Right kidney (tissue), 1 donor: ENCODE measurements around the gene TGM1.

Source experiments
- DNase-seq: peaks from one replicate; pipeline ENCODE4 v3.0.0-alpha.2; 2016

Gene TGM1

GRCh38 chr14:24270537-24271133 lies 7.7 kb upstream of the TGM1 start:
- DNase-seq = no peak

GRCh38 chr14:24269910-24270536 lies 7.0 kb upstream of the TGM1 start:
- no peak for DNase-seq

- DNase-seq = no peak
Measured at GRCh38 chr14:24269368-24269767, 6.4 kb upstream of the TGM1 start.

- no peak for DNase-seq
Measured at GRCh38 chr14:24268225-24268624, 5.2 kb upstream of the TGM1 start.

GRCh38 chr14:24267516-24267915 lies 4.5 kb upstream of the TGM1 start:
- DNase-seq = no peak

GRCh38 chr14:24266344-24267244 lies 3.6 kb upstream of the TGM1 start:
- no peak for DNase-seq

- DNase-seq = no peak
Measured at GRCh38 chr14:24264298-24264697, 1.3 kb upstream of the TGM1 start.

GRCh38 chr14:24263848-24264247 lies 871 bp upstream of the TGM1 start:
- DNase-seq = no peak

GRCh38 chr14:24261969-24262327 lies 1.0 kb downstream of the TGM1 start:
- DNase-seq = no peak

- DNase-seq = no peak
Measured at GRCh38 chr14:24261256-24261968, 1.6 kb downstream of the TGM1 start.

GRCh38 chr14:24260780-24261157 lies 2.2 kb downstream of the TGM1 start:
- DNase-seq = no peak

GRCh38 chr14:24260026-24260779 lies 2.8 kb downstream of the TGM1 start:
- no peak for DNase-seq

GRCh38 chr14:24259282-24260025 lies 3.5 kb downstream of the TGM1 start:
- no peak for DNase-seq

GRCh38 chr14:24258548-24259265 lies 4.3 kb downstream of the TGM1 start:
- DNase-seq = no peak

- no peak for DNase-seq
Measured at GRCh38 chr14:24258119-24258518, 4.9 kb downstream of the TGM1 start.

GRCh38 chr14:24256960-24257359 lies 6.0 kb downstream of the TGM1 start:
- no peak for DNase-seq

GRCh38 chr14:24255931-24256711 lies 6.9 kb downstream of the TGM1 start:
- no peak for DNase-seq

- no peak for DNase-seq
Measured at GRCh38 chr14:24255438-24255837, 7.5 kb downstream of the TGM1 start.

- no peak for DNase-seq
Measured at GRCh38 chr14:24254630-24255392, 8.2 kb downstream of the TGM1 start.
